ENCODE results near the gene BTC. TPM values are rescaled to one million over a fixed set of nuclear protein-coding genes. Genes with fewer than 3 reads are reported as not detected.

The BTC gene
- polyA plus RNA-seq, 1 donor from 2014 or later, result not detected

DNA sequence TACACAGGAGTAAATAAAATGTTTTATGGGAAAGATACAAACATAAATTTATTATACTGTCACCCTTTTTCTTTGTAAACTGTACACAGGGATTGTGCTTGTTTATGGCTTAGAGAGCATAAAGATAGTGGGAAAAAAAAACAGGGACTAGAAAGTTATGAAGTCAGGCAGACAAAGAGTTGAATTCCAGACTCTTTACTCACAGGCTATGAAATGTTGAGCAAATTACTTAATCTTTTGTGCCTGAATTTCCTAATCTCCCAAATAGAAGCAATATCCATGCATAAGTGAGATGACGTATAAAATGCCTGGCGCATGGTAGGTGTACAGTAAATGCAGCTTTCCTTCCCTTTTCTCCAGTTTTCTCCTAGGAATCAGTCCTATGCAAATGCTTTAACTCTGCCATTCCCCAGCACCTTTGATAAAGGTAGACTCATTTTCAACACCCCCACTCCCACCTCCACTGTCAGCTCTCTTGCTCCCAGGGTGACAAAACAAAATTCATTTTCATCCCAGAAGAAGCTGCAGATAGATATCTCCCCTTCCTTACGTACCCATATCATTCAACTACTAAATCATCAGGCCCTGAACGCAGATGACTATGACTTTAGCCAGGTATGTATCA, 44.5 kb upstream of the BTC start:
- no peak overlapping the region for H2AFZ ChIP-seq (ENCODE audit: low read depth, low read length)
- no peaks in the 10 kb centered on the region for H4K20me1 ChIP-seq (ENCODE audit: insufficient read depth)
- H3K9me2 ChIP-seq (ENCODE audit: insufficient read depth, low read length), result no peaks in the 10 kb centered on the region
- H3K4me3 ChIP-seq (ENCODE audit: low read length), result no peak overlapping the region
- no peaks in the 10 kb centered on the region for H3K36me3 ChIP-seq (ENCODE audit: insufficient read depth, low read length)
- no peaks in the 10 kb centered on the region for H3K79me2 ChIP-seq (replicated peaks; ENCODE audit: insufficient read depth, low read length)
- no peak overlapping the region for H3K27ac ChIP-seq (ENCODE audit: low read length)
- H3F3A ChIP-seq (ENCODE audit: insufficient read depth, low read length, poor library complexity, severe bottlenecking), result no peaks in the 10 kb centered on the region
- no peak overlapping the region for H3K4me2 ChIP-seq (ENCODE audit: low read length)
- no peak overlapping the region for H3K9ac ChIP-seq (ENCODE audit: low read length)
- no peak for TF ChIP-seq EP300 (conservative IDR thresholded peaks at IDR 0.05; ENCODE audit: poor library complexity, severe bottlenecking)
- TF ChIP-seq, protein P1, sequence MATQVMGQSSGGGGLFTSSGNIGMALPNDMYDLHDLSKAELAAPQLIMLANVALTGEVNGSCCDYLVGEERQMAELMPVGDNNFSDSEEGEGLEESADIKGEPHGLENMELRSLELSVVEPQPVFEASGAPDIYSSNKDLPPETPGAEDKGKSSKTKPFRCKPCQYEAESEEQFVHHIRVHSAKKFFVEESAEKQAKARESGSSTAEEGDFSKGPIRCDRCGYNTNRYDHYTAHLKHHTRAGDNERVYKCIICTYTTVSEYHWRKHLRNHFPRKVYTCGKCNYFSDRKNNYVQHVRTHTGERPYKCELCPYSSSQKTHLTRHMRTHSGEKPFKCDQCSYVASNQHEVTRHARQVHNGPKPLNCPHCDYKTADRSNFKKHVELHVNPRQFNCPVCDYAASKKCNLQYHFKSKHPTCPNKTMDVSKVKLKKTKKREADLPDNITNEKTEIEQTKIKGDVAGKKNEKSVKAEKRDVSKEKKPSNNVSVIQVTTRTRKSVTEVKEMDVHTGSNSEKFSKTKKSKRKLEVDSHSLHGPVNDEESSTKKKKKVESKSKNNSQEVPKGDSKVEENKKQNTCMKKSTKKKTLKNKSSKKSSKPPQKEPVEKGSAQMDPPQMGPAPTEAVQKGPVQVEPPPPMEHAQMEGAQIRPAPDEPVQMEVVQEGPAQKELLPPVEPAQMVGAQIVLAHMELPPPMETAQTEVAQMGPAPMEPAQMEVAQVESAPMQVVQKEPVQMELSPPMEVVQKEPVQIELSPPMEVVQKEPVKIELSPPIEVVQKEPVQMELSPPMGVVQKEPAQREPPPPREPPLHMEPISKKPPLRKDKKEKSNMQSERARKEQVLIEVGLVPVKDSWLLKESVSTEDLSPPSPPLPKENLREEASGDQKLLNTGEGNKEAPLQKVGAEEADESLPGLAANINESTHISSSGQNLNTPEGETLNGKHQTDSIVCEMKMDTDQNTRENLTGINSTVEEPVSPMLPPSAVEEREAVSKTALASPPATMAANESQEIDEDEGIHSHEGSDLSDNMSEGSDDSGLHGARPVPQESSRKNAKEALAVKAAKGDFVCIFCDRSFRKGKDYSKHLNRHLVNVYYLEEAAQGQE (IDR thresholded peaks at IDR 0.05; ENCODE audit: borderline replicate concordance), result no peak
- TF ChIP-seq EZH2 (IDR thresholded peaks at IDR 0.05; ENCODE audit: borderline replicate concordance, insufficient read depth, low read length, poor library complexity, severe bottlenecking), result no peak
- TF ChIP-seq TAF1 (IDR thresholded peaks at IDR 0.05; ENCODE audit: low read depth), result no peak
- TF ChIP-seq, protein P2, sequence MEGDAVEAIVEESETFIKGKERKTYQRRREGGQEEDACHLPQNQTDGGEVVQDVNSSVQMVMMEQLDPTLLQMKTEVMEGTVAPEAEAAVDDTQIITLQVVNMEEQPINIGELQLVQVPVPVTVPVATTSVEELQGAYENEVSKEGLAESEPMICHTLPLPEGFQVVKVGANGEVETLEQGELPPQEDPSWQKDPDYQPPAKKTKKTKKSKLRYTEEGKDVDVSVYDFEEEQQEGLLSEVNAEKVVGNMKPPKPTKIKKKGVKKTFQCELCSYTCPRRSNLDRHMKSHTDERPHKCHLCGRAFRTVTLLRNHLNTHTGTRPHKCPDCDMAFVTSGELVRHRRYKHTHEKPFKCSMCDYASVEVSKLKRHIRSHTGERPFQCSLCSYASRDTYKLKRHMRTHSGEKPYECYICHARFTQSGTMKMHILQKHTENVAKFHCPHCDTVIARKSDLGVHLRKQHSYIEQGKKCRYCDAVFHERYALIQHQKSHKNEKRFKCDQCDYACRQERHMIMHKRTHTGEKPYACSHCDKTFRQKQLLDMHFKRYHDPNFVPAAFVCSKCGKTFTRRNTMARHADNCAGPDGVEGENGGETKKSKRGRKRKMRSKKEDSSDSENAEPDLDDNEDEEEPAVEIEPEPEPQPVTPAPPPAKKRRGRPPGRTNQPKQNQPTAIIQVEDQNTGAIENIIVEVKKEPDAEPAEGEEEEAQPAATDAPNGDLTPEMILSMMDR (IDR thresholded peaks at IDR 0.05; ENCODE audit: poor library complexity, severe bottlenecking), result no peak
- TF ChIP-seq RAD21 (conservative IDR thresholded peaks at IDR 0.05), result no peak
- no peak for TF ChIP-seq SMC3 (conservative IDR thresholded peaks at IDR 0.05; ENCODE audit: poor library complexity)
- TF ChIP-seq MXI1 (conservative IDR thresholded peaks at IDR 0.05; ENCODE audit: poor library complexity, severe bottlenecking), result no peak
- TF ChIP-seq POLR2AphosphoS5 (IDR thresholded peaks at IDR 0.05), result no peak
- peaks cover 3% of the 10 kb centered on the region for H3K9me3 ChIP-seq (ENCODE audit: low read length)
- H3K27me3 ChIP-seq (ENCODE audit: insufficient read depth, low read depth, low read length), result no peaks in the 10 kb centered on the region

DNA sequence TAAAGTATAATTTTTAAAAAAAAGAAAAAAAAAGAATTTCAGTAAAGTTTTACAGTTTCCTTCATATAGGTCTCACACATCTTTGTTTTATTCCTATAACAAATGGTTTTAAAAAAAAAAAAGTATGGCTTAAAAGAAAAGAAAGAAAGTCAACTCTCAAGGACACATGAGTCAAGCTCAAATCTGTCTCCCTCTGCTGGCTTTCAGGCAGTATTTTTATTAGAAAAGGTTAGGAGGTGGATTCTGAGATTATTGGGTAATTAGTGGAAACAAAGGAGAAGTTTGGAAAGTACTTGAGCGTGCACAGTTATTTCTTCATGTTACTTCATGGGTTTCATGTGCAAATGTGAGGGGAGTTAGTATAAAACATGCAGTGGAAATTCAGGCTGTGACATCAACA, 36.6 kb upstream of the BTC start:
- H3K27me3 ChIP-seq (ENCODE audit: insufficient read depth, low read depth, low read length), result no peaks in the 10 kb centered on the region
- H3K27ac ChIP-seq (ENCODE audit: low read length), result no peak overlapping the region
- peaks cover 3% of the 10 kb centered on the region for H3K9me3 ChIP-seq (ENCODE audit: low read length)
- no peak overlapping the region for H3K9ac ChIP-seq (ENCODE audit: low read length)
- H3K4me2 ChIP-seq (ENCODE audit: low read length), result no peak overlapping the region
- TF ChIP-seq EZH2 (IDR thresholded peaks at IDR 0.05; ENCODE audit: borderline replicate concordance, insufficient read depth, low read length, poor library complexity, severe bottlenecking) (no peak), SMC3 (conservative IDR thresholded peaks at IDR 0.05; ENCODE audit: poor library complexity) (no peak), TAF1 (IDR thresholded peaks at IDR 0.05; ENCODE audit: low read depth) (no peak), MXI1 (conservative IDR thresholded peaks at IDR 0.05; ENCODE audit: poor library complexity, severe bottlenecking) (no peak), POLR2AphosphoS5 (IDR thresholded peaks at IDR 0.05) (no peak), RAD21 (conservative IDR thresholded peaks at IDR 0.05) (no peak), EP300 (conservative IDR thresholded peaks at IDR 0.05; ENCODE audit: poor library complexity, severe bottlenecking) (no peak)
- TF ChIP-seq, protein P2 (IDR thresholded peaks at IDR 0.05; ENCODE audit: poor library complexity, severe bottlenecking), result no peak
- TF ChIP-seq, protein P1 (IDR thresholded peaks at IDR 0.05; ENCODE audit: borderline replicate concordance), result no peak
- H3K36me3 ChIP-seq (ENCODE audit: insufficient read depth, low read length), result no peaks in the 10 kb centered on the region
- no peak overlapping the region for H3K4me3 ChIP-seq (ENCODE audit: low read length)
- H4K20me1 ChIP-seq (ENCODE audit: insufficient read depth), result no peaks in the 10 kb centered on the region
- H3K79me2 ChIP-seq (replicated peaks; ENCODE audit: insufficient read depth, low read length), result no peaks in the 10 kb centered on the region
- H3F3A ChIP-seq (ENCODE audit: insufficient read depth, low read length, poor library complexity, severe bottlenecking), result no peaks in the 10 kb centered on the region
- H2AFZ ChIP-seq (ENCODE audit: low read depth, low read length), result no peak overlapping the region
- no peaks in the 10 kb centered on the region for H3K9me2 ChIP-seq (ENCODE audit: insufficient read depth, low read length)

Data from neural cell (in vitro differentiated cells).